GM12878 (cell line): ENCODE measurements around the gene FCHSD2. TPM values are rescaled to one million over a fixed set of nuclear protein-coding genes. Genes with fewer than 3 reads are reported as not detected.
"Not testable (repeated sequence)": the region's sequence is repeated elsewhere in the genome, so short reads cannot be mapped to it uniquely, and the experiment has no call there.

Source experiments
- ATAC-seq: fragments of 200-7000 bp; cut with Tn5 transposase; 3 replicates; pipeline ENCODE4 v1.9.1; 2020; ENCODE audit warnings: mild to moderate bottlenecking, moderate library complexity
- BruUV-seq: library from RNA; stranded (reverse); fragments of 400-500 nt; replicated peaks from 2 replicates; lab custom pipeline; 2021; lab: Mats Ljungman, UMichigan
- CTCF ChIA-PET: fragments of 300-600 bp; sonication (Branson Sonifier 250); formaldehyde crosslinking; extraction: SDS; loops from one replicate; lab custom pipeline; 2021; ENCODE audit warnings: inconsistent platforms; lab: Yijun Ruan, JAX
- POLR2A ChIA-PET: fragments of 350-600 bp; formaldehyde crosslinking; extraction: SDS; loops from one replicate; lab custom pipeline; 2021; ENCODE audit warnings: inconsistent platforms; lab: Charles Lee
- RAD21 ChIA-PET: fragments of 300-600 bp; sonication (Branson Sonifier 250); formaldehyde crosslinking; loops from one replicate; lab custom pipeline; 2023; ENCODE audit warnings: antibody characterized with exemption; ENCODE audit not compliant: unreplicated experiment; lab: Charles Lee
- SMC1A ChIA-PET: fragments of 300-600 bp; sonication (Branson Sonifier 250); formaldehyde crosslinking; loops from one replicate; lab custom pipeline; 2023; ENCODE audit not compliant: unreplicated experiment, uncharacterized antibody; lab: Charles Lee
- DNase-seq: peaks from one replicate; pipeline ENCODE4 v3.0.0-alpha.2; 2011; ENCODE audit warnings: low read depth, low spot score
- FAIRE-seq: peaks from 3 replicates; lab custom pipeline; 2011; peaks lifted over from hg19 to GRCh38; lab: Jason Lieb, UNC
- H2AFZ ChIP-seq: 2 replicates; pipeline ENCODE4 v1.6.0; 2011; ENCODE audit warnings: low read depth, low read length, control low read depth; ENCODE audit not compliant: control insufficient read depth
- H3K27ac ChIP-seq: 2 replicates; pipeline ENCODE4 v1.5.1; 2011; ENCODE audit warnings: control low read depth; ENCODE audit not compliant: control insufficient read depth, insufficient read depth
- H3K27me3 ChIP-seq, 2 experiments: replicated peaks in 1 of 2; 2 replicates each; pipeline versions ENCODE4 v1.6.0 to v1.6.1; 2011; ENCODE audit warnings: low read length in 1 of 2; ENCODE audit not compliant: control insufficient read depth in 2 of 2, insufficient read depth in 2 of 2
- H3K36me3 ChIP-seq, 2 experiments: 2 replicates each; pipeline ENCODE4 v1.5.1; 2011; ENCODE audit warnings: low read length in 1 of 2; ENCODE audit not compliant: control insufficient read depth in 2 of 2, insufficient read depth in 2 of 2
- H3K4me1 ChIP-seq: 2 replicates; pipeline ENCODE4 v1.6.1; 2011; ENCODE audit warnings: mild to moderate bottlenecking, low read length, moderate library complexity, mixed read lengths; ENCODE audit not compliant: control insufficient read depth, insufficient read depth
- H3K4me2 ChIP-seq: 2 replicates; pipeline ENCODE4 v1.6.0; 2011; ENCODE audit warnings: control low read depth; ENCODE audit not compliant: control insufficient read depth, insufficient read depth
- H3K4me3 ChIP-seq: fragments of 200-600 bp; sonication (generic); 2 replicates; pipeline ENCODE4 v1.5.1; 2016
- H3K79me2 ChIP-seq: 2 replicates; pipeline ENCODE4 v1.6.0; 2011; ENCODE audit warnings: low read length; ENCODE audit not compliant: control insufficient read depth, insufficient read depth
- H3K9ac ChIP-seq: 2 replicates; pipeline ENCODE4 v1.8.0; 2011; ENCODE audit warnings: low read length, control low read depth, mixed read lengths; ENCODE audit not compliant: control insufficient read depth, insufficient read depth
- H3K9me3 ChIP-seq: replicated peaks from 3 replicates; pipeline ENCODE4 v1.5.1; 2011; ENCODE audit warnings: mild to moderate bottlenecking, low read length; ENCODE audit not compliant: control insufficient read depth, insufficient read depth
- H4K20me1 ChIP-seq: 2 replicates; pipeline ENCODE4 v1.6.0; 2011; ENCODE audit not compliant: control insufficient read depth, insufficient read depth
- BCL11A ChIP-seq: IDR thresholded peaks from 2 replicates; pipeline ENCODE4 v1.6.1; 2011; ENCODE audit warnings: low read depth, low read length
- CHD2 ChIP-seq: IDR thresholded peaks from 2 replicates; pipeline ENCODE4 v1.6.1; 2011; ENCODE audit warnings: low read depth, low read length, improper control_type of control experiment, borderline replicate concordance
- HDAC2 ChIP-seq: fragments of 200-600 bp; sonication (generic); IDR thresholded peaks from 2 replicates; pipeline ENCODE4 v1.6.1; 2017
- IKZF1 ChIP-seq: fragments of 450-650 bp; conservative IDR thresholded peaks from 2 replicates; pipeline ENCODE4 v1.6.1; 2017; ENCODE audit warnings: antibody characterized with exemption, mild to moderate bottlenecking
- PRDM15 ChIP-seq: fragments of 450-650 bp; formaldehyde crosslinking; IDR thresholded peaks from 2 replicates; pipeline ENCODE4 v1.4.0; 2020; ENCODE audit warnings: mild to moderate bottlenecking, moderate library complexity
- SMAD5 ChIP-seq: IDR thresholded peaks from 2 replicates; pipeline ENCODE4 v1.6.1; 2016; ENCODE audit warnings: antibody characterized with exemption, low read depth
- ZBTB40 ChIP-seq: fragments of 450-650 bp; IDR thresholded peaks from 2 replicates; pipeline ENCODE4 v1.6.1; 2016; ENCODE audit warnings: mild to moderate bottlenecking, moderate library complexity, borderline replicate concordance
- WGBS: methylation state at CpG from one replicate; pipeline ENCODE4 v1.1.6; 2016; ENCODE audit warnings: low lambda C conversion rate; ENCODE audit not compliant: insufficient replicate concordance, insufficient coverage; ENCODE audit errors: missing lambda C conversion rate; 5-methylcytosine and 5-hydroxymethylcytosine counted together
- in situ Hi-C: fragments of 300-500 bp; cut with MboI; formaldehyde crosslinking; loops from 9 replicates; pipeline ENCODE4 v1.14.3; 2018; ENCODE audit warnings: mixed read lengths
- intact Hi-C: fragments of 100-400 bp; cut with micrococcal nuclease; formaldehyde crosslinking; loops from one replicate; pipeline ENCODE4 v1.14.2; 2022; ENCODE audit not compliant: unreplicated experiment
- polyA plus RNA-seq, 11 experiments: library from polyadenylated mRNA; depleted of rRNA in 4 of 11; unstranded in 6 of 11; stranded (reverse) in 5 of 11; fragments of >200 nt; fragmentation: Nextera tagmentation in 4 of 11; fragmentation: Illumina TruSeq in 1 of 11; extraction: Ambion mirVana in 4 of 11; extraction: Trizol in 1 of 11; gene quantifications; 1 replicate in 1 of 11; 2 replicates in 10 of 11; pipeline versions ENCODE4 v1.2.1 to v1.2.3, GENCODE V29; 2011 to 2016; ENCODE audit warnings: inconsistent platforms in 2 of 11, missing spikeins in 2 of 11, low read depth in 1 of 11
- total RNA-seq, 4 experiments: library from RNA; depleted of rRNA in 3 of 4; stranded (reverse); fragments of >200 nt in 3 of 4; fragmentation: Illumina TruSeq in 1 of 4; extraction: Trizol in 1 of 4; gene quantifications; 2 replicates each; pipeline versions ENCODE4 v1.2.1 to v1.2.3, GENCODE V29; 2013 to 2021

FCHSD2 gene
- total and polyA plus RNA-seq, 10 of the 15 experiments (the other 5 are each of a cell fraction or from before 2014, with no cell fraction given): 13.2 to 89.8 (median 47.8) TPM

GRCh38 chr11:72859126-72859525, 283.0 kb downstream of the FCHSD2 start:
- Histone ChIP-seq H3K9me3 (no peaks in the 10 kb centered on the region), H4K20me1 (no peaks in the 10 kb centered on the region), H3K4me3 (no peak overlapping the region), H3K27me3 (no peaks in the 10 kb centered on the region), H3K4me1 (no peaks in the 10 kb centered on the region), H3K36me3 (peaks cover 1 to 29% of the 10 kb centered on the region in 2 experiments; a peak in 3 of 4 replicates)
- ChIA-PET SMC1A (interaction anchor here (1.1 to 1.5 kb wide), 3 partner anchors 18 to 306 kb away, joined by 3 to 4 read pairs (median 3); no protein-coding TSS in a partner anchor), POLR2A (no interaction called here)
- no peak for DNase-seq
- in situ Hi-C loops: no loop called here
- TF ChIP-seq IKZF1: no peak
- no peak for TF ChIP-seq BCL11A
- TF ChIP-seq HDAC2: no peak
- no peak for TF ChIP-seq PRDM15 (CRISPR knock-in tag)
- no peak for TF ChIP-seq CHD2
- TF ChIP-seq ZBTB40: no peak
- no peak for TF ChIP-seq SMAD5
- TF ChIP-seq, all 136 proteins: peak for 0
- intact Hi-C loops: no loop called here
- ATAC-seq (no peak), FAIRE-seq (no peak)
- ChIA-PET CTCF (interaction anchor here (1.3 to 1.7 kb wide), 4 partner anchors 16 to 492 kb away, joined by 3 to 6 read pairs (median 4); no protein-coding TSS in a partner anchor), RAD21 (no interaction called here)
- BruUV-seq: no TSS peak
- Histone ChIP-seq H3K27ac (no peak overlapping the region), H2AFZ (no peak overlapping the region), H3K9ac (no peak overlapping the region), H3K4me2 (no peak overlapping the region), H3K79me2 (no peaks in the 10 kb centered on the region)
- 49% methylated on average over 3 of the region's 3 CpGs for WGBS

GRCh38 chr11:72858267-72858666, 283.9 kb downstream of the FCHSD2 start:
- DNase-seq, H2AFZ ChIP-seq, intact Hi-C loops, H3K9me3 ChIP-seq, H3K4me3 ChIP-seq, ATAC-seq, BruUV-seq, H3K4me1 ChIP-seq, H3K9ac ChIP-seq, H4K20me1 ChIP-seq, H3K79me2 ChIP-seq, H3K4me2 ChIP-seq, in situ Hi-C loops, RAD21 ChIA-PET, H3K27me3 ChIP-seq, FAIRE-seq, CTCF ChIA-PET, H3K27ac ChIP-seq, POLR2A ChIA-PET: not testable (repeated sequence)
- WGBS: 88% methylated on average over 2 of the region's 2 CpGs
- SMC1A ChIA-PET: interaction anchor here (0.9 to 1.2 kb wide), 2 partner anchors 17 to 263 kb away, joined by 3 to 4 read pairs; no protein-coding TSS in a partner anchor
- peaks cover 1 to 29% of the 10 kb centered on the region in 2 experiments; a peak in 3 of 4 replicates for H3K36me3 ChIP-seq
